HL-60/S4 (cell line): ENCODE measurements around the gene CERS6.

Experiments
- in situ Hi-C: fragments of 300-500 bp; cut with MboI; formaldehyde crosslinking; loops from 2 replicates; pipeline ENCODE4 v1.14.3; 2022; ENCODE audit warnings: low sequenced_read_pairs

The CERS6 gene

DNA sequence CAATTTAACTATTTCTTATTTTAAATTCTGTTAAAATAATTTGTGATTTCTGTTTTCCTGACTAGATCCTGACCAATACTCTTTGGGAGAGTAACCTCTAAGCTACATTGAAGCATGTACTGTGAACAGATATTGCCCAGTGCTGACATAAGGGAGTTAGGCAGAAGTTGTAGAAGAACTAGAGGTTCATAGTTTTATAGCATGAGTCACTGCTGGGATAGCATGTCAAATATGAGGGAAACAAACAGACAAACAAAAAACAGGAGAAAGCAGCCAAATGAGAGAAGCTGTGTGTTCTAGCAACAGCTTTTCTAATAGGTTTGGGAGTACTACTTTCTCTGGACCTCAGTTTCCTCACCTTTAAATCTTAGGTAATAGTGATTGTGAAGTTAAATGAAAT, 72.4 kb downstream of the CERS6 start:
- in situ Hi-C loops = no loop called here

DNA sequence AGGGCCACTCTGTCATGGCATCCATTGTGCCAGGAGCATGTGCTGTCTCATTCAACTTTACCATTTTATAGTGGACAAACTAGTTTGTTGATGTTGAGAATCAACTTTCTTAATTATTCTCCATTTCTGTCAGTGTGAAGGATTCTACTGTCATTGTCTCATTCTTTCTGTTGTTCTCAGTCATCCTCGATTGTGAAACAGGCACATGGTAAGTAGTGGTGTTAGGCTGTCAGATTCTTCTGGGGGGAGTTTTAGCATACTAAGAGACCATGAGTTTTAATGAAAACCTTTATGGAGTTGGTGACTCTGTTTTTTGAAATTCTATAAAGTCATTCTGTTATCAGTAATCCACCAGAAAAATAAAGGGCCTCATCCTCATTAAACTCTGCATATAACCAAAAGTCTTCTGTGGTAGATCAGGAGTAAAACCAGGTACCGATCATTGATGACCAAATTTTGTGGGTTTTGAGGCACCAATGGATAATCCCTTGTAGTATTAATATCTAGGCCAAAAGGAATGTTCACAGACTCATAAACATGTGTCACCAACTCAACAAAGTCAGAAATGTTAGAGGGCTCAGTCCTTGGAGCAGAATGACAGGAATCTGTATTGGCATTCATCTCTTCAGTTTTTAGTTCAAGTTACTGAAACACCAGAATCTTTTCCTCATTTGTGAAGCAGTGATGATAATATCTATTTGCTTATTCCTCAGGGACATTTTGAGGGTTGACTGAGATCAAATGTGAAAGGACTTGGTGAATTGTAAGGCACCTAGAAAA, 73.2 kb downstream of the CERS6 start:
- in situ Hi-C loops = no loop called here

DNA sequence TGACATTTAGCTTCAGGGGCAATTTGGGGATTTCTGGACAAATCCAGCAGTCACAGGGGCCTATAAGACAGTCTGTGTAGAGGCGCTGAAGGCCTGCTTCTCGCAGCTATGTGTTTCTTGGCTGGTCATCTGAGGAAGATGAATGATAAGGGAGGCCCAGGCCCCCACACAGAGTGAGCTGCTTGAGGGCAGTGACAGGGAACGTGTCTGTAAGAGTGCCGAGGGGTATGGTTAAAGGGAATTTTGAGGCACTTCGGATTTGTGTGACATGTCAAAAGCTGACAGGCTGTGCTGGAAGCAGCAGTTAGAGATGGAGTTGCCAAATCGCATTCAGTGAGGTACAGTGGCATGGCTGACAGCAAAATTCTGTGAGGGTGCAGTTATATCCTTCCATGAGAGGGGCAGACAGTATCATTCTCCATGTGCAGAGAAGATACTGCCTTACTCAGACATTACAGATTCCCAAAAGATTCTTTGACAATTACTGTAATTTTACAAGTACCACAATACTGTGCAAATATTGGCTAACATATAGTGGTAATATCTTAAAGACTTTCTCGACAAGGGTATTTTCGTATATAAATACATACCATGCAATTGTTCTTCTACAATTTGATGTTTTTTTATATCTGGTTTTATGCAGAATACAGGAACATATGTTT, 74.0 kb downstream of the CERS6 start:
- in situ Hi-C loops = no loop called here

DNA sequence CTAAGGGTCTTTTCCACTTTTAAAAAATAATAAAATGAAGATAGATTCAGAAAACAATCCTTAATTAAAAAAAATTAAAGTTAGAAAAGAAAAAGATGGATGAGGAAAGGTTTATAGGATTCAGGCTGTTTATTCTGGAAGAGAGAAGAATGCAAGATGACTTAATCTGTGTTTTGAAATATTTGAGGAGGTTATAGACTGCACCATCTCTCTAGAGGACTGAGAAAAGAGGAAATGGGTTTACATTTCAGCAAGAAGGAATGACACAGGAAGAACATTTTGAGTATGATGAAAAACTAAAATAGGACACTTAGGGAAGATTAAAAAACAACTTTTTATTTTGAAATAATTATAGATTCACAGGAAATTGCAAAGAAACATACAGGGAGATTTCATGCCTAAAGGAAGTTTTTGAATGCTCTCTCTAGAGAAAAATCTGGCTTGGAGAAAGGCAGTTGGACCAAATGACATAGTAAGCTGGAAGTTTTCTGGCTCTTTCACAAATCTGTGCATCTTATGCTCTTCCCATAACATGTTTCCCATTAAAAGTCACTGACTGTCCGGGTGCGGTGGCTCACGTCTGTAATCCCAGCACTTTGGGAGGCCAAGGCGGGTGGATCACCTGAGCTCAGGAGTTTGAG, 75.0 kb downstream of the CERS6 start:
- in situ Hi-C loops = no loop called here

DNA sequence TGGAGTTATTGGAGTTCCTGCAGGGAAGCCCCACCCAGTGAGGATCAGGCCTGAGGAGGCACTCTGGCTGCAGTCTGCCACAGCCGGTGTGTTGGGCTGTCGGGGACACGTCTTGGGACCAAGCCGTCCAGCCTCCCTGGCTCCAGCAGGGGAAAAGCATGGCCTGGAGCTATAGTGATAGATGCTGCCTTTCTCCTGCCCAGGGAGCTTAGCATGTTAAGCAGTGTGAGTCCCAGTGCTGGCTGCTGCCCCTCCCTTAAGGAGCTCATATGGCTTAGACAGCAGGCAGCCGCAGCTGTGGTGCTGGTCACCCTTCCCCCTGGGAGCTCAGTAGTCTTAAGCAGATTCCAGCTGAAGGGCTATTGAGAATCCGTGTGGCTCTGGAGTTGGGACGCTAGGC, 78.9 kb downstream of the CERS6 start:
- in situ Hi-C loops = no loop called here

DNA sequence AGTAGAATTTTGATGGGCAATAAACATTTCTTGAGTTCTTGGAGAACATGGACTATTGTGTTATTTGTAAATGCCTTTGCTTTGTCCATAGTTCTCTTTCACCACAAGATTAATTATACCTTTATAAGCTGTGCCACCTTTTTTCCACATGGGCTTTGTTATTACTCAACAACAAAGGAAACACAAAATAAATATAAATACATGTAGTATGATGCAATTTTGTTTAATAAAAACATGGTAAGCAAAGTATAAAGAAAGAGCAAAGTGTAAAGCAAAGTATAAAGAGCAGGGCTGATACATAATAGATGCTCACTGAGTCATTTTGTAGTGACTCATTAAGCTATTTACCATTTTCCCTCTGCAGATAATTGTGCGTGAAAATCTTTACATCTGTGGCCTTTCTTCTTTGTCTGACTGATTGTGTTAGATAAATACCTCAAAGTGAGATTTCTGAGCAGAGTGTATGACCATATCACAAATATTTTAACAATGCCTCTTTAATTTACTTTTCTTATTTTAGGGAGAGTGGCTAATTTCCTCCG, 80.9 kb downstream of the CERS6 start:
- in situ Hi-C loops = no loop called here

DNA sequence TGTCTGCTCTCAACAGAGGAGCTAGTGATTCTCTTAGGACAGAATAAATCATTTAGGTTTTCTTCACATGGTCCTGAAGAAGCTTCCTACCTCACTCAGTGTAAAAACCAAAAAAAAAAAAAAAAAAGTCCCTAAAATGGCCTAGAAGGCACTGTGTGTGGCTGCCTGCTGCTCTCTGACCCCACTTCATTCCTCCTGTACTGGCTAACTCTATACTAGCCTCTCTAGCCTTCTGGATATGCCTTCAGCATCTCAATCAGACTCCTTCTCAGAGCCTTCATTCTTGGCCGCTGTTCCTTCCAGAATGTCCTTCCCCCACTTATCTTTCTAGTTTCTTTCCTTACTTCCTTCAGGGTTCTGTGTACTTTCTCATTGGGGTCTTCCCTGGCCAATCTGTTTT, 82.1 kb downstream of the CERS6 start:
- in situ Hi-C loops = no loop called here

DNA sequence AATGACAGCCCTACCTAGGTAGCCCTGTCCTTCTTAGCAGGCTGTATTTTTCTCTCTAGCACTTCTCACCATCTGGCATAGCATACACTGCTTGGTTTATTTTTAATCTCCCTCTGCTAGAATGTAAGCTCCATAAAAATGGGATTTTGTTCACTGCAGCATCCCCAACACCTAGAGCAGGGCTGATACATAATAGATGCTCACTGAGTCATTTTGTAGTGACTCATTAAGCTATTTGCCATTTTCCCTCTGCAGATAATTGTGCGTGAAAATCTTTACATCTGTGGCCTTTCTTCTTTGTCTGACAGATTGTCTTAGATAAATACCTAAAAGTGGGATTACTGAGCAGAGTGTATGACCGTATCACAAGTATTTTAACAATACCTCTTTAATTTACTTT, 82.5 kb downstream of the CERS6 start:
- in situ Hi-C loops = no loop called here

DNA sequence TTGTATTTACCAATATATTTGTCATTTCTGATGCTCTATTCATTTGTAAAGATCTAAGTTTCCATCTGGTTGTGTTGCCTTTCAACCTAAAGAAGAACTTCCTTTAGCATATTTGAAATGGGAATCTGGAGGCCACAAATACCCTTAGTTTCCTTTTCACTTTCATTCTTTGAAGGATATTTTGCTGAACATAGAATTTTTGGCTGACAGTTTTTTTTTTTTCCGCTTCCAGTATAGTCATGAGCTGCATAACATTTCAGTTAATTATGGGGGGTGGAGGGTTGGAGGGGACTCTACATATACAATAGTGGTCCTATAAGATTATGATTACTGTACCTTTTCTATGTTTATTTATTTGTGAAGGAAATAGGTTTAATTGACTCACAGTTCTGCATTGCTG, 83.9 kb downstream of the CERS6 start:
- in situ Hi-C loops = no loop called here

DNA sequence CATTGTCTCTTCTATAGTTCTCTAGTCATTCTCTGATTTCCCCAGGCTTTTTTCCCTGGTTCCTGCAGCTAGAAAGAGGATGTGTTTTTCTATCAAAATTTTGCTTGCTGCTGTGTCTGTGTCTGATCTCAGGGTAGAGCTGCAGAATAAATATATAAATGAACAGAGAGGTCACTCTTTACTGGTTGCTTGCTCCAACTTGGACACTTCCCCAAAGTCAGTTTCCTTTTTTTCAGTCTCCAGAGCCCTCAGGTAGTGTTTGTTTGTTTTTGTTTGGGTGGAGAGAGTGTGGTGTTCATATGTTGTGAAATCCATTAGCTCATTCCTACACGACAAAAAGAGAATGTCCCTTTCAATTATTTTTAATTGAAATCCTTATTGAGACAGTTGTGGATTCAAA, 85.8 kb downstream of the CERS6 start:
- in situ Hi-C loops = no loop called here

DNA sequence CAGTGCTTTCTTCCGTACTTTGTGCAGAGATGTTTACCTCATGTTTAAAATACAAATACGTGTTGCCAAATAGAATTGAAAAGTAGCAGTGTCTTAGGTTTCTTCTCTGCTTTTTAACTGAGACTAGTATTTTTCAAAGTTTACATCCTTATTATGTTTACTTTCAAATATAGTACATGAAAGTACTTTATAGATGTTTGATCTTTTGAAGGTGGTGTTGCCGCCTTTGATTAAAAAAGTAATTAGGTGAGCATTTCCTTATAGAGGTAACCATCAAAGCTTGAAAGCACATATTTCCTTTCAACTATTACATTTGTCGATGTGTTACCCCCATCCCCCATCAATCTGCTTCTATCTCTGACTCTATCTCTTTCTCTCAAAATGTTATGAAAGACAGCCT, 87.0 kb downstream of the CERS6 start:
- in situ Hi-C loops = no loop called here

DNA sequence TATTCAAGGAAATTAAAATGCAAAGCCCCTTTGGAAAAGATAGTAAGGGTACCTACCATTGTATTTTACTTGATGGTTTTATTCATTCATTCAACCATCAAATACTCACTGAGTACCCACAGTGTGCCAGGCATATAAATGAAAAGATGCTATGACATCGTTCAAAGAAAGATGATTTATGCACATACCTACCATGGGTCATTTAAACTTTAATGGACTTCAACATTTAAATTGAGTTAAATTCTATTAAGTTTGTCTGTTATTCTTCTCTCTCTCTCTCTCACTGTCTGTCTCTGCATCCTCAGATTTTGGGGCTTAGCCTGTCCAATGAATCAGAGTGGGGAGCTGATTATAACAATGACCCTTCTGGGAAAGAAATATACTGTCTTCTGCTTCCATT, 87.9 kb downstream of the CERS6 start:
- in situ Hi-C loops = no loop called here

DNA sequence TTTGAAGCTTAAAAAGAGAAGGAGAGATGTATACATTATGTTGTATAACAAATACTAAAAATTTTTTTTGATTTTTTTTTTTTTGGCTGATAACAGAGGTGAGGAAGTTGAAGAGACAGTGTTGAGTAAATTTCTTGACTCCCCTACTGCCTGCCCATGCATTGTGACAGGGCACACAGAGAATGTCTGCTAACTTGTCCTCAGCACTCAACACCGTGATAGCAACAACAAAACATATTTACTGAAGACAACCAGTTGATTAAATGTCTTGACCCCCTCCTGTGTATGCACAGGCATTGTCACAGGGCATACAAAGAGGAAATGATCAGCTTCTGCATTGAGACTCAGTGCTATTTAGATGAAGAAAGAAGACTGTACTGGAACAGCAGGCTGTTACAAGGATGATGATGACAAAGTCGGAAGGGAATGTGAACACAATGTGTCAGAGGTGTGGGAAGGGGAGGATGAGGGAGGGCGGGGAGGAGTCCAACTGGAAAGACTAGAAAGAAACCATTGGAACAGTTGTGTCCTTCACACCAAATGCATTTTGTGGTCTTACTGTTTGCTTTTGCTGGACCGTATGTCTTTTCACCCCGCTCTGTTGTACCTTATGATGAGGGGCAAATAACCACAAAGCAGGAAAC, 89.5 kb downstream of the CERS6 start:
- in situ Hi-C loops = no loop called here

DNA sequence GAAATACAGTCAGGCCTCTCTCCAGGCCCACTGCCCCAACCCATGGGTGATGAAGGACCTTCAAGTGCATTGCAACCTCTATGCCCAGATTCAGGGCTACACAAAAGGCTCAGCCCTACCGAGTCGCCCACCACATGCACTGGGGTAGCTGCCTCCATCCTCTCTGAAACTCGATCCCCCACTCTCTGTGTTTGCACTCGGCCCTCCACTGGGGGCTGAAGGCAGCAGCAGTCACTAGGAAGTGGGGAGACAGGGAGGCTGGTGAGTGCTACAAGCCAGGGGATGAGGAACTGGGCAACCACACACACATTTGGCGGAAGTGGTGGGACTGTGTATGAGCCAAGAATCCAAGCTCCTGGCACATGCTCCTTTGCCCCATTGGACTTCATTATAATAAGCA, 94.6 kb downstream of the CERS6 start:
- in situ Hi-C loops = no loop called here

DNA sequence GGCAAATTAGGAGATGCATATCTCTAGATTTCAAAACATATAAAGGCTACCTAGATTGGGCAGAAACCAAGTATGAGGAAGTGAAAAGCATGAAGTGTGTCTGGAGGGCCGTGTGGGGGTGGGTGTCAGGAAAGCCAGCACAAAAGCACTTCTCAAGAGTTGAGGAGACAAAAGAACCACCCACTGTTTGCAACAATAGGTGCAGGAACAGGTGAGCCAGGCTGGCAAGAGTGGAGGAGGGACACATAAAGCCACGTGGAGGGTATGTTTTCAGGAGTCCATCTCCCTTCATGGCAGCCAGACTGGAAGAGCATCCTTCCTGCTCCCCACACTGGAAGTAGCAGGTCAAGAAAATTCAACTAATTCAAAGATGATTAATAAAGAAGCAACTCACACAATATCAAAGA, 96.4 kb downstream of the CERS6 start:
- in situ Hi-C loops = no loop called here

DNA sequence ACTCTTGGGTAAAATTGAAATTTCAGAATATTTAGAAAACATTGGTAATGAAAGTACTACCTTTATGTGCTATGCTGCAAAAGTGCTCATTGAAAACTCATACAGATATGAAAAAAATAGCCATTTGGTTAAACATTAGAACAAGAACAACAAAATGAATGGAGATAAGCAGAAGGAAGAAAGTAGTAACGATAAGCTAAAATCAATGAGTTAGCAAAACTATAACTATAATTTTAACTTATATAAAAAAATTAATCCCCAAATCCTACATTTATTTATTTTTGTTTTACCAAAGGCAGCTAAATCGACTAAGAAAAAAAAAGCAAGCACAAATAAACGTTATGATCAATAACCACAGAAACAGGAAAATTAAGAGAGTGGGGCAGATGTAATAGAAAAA, 99.2 kb downstream of the CERS6 start:
- in situ Hi-C loops = no loop called here

DNA sequence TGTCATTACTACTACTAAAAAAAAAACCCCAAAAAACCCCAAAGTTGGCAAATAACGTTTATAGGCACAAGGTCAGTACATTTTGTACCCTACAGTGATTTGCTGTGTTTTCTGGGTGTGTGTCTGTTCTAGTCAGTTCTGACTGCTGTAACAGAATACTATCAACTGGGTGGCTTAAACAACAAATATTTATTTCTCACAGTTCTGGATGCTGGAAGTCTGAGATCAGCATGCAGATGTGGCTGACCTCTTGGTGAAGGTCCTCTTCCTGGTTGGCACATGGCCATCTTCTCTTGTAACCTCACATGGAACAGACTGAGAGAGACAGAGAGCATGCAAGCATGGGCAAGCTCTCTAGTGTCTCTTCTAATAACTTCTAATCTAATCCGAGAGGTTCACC, 103.1 kb downstream of the CERS6 start:
- in situ Hi-C loops = no loop called here

DNA sequence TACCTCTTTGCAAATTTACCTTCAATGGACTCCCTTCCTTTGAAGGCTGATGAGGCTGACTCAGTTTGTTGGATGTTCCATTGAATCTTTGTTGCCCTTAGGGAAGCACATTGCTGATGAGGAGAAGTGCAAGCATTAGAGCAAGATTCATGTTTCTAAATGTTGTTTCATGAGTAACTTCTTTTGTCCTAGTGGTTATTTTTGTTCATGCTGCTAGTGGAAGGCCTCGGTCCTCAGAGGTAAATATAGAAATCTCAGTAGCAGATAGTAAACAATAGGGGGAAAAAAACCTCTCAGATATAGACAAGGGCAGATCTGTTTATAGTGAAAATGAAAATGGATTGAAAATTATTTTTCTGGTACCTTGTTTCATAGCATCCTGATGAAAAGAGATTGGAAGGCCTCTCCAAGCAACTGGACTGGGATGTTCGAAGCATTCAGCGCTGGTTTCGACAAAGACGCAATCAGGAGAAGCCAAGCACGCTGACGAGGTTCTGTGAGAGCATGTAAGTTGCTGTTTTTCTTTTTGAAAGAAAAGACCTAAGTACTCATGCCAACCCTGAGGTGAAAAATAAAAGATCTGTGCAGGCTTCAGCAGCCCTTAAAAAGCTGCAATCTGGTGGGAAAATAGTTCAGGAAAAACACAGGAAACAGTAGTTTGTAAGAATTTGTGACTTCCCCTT, 104.9 kb downstream of the CERS6 start:
- in situ Hi-C loops = no loop called here

DNA sequence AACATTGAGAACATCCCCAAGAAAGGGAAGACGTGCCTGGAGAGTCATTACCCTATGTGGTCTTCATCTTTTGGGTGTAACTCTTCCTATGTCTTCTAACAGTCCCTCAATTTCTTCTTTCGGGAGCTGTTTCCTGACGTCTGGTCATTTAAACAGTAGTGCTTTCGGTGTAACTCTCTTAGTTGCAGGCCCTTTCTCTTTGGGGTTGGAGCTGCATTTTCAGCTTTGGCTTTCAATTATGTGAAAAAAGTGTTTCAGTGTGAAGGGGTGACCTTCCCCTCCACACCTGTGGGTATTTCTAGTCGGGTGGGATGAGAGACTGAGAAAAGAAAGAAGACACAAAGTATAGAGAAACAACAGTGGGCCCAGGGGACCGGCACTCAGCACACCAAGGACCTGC, 105.9 kb downstream of the CERS6 start:
- in situ Hi-C loops = no loop called here

DNA sequence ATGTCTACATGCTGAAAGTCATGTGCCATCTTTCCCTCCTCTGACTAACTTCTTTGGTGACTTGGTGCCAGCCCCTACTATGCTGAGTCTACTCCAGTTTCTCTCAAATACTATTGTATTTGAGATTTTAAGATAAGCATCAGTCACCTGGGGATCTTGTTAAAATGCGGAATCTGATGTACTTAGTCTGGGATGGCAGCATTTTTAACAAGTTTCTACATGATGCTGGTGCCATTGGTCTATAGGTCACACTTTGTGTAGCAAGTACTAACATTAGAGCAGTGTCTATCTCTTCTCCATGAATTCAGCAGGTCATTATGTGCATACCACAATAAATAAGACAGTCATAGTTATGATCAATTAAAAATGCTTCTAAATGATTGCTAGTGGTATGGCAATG, 106.9 kb downstream of the CERS6 start:
- in situ Hi-C loops = no loop called here

DNA sequence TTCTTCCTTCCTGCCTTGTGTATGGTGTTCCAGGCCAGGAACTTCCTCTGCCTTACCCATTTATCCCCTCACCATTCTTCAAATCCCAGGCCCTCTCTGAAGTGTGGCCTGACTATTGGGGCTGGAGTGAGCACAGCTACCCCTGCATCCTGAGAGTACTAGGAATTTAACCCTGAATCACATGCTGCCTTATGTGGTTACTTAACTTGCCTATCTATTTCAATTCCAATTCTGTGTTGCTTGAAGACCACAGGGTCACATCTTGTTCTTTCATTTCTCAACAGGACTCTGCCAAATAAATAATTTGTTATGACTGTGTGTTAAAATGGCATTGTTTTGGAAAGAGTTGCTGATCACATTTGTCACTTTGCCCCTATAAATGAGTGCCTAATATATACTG, 108.6 kb downstream of the CERS6 start:
- in situ Hi-C loops = no loop called here
